Measurements from ENCODE around the gene FAM3C.

DNA sequence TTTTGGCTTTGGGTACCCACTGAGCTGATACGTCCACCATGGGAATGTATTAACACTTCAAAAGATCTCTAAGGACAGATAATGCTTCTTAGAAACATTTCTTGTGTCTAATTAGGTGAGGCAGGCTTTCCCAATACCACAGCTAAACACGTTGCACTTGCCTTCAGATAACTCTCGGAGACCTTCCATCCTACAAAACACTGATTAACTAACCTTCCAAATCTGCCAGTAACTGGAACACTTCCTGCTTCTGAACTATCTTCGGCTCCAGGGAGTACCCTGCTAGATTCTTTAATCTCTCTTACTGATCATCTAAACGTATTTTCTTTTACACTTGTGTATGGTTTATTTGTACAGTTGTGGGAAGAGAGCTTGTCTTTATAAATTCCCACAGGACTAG, 68.4 kb downstream of the FAM3C start:
- no peak for TF ChIP-seq RCOR1 (IDR thresholded peaks at IDR 0.05; ENCODE audit: insufficient replicate concordance, low read length)
- TF ChIP-seq, protein P1, sequence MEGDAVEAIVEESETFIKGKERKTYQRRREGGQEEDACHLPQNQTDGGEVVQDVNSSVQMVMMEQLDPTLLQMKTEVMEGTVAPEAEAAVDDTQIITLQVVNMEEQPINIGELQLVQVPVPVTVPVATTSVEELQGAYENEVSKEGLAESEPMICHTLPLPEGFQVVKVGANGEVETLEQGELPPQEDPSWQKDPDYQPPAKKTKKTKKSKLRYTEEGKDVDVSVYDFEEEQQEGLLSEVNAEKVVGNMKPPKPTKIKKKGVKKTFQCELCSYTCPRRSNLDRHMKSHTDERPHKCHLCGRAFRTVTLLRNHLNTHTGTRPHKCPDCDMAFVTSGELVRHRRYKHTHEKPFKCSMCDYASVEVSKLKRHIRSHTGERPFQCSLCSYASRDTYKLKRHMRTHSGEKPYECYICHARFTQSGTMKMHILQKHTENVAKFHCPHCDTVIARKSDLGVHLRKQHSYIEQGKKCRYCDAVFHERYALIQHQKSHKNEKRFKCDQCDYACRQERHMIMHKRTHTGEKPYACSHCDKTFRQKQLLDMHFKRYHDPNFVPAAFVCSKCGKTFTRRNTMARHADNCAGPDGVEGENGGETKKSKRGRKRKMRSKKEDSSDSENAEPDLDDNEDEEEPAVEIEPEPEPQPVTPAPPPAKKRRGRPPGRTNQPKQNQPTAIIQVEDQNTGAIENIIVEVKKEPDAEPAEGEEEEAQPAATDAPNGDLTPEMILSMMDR (conservative IDR thresholded peaks at IDR 0.05; ENCODE audit: low read depth, low read length): no peak

All from IMR-90 (cell line).